CD4-positive, alpha-beta T cell (primary cell): ENCODE results near the gene TAS1R1. TPM values are rescaled to one million over a fixed set of nuclear protein-coding genes. Genes with fewer than 3 reads are reported as not detected.

Experiments
- ATAC-seq: fragments of 200-7000 bp; cut with Tn5 transposase; one replicate; pipeline ENCODE4 v1.10.0; 2022; ENCODE audit warnings: mild to moderate bottlenecking; ENCODE audit not compliant: poor library complexity
- CTCF ChIA-PET: fragments of 350-600 bp; sonication (Branson Sonifier 250); formaldehyde crosslinking; loops from one replicate; lab custom pipeline; 2021; ENCODE audit warnings: antibody characterized with exemption, inconsistent platforms; lab: Charles Lee
- POLR2A ChIA-PET: fragments of 350-600 bp; sonication (Branson Sonifier 250); formaldehyde crosslinking; loops from one replicate; lab custom pipeline; 2021; ENCODE audit warnings: antibody characterized with exemption, inconsistent platforms; lab: Charles Lee
- DNase-seq, 14 experiments: peaks; one replicate each; pipeline ENCODE4 v3.0.0-alpha.2; 2013 to 2020; ENCODE audit warnings: mixed read lengths in 2 of 14
- H3K27ac ChIP-seq, 2 donors: one replicate each; pipeline versions ENCODE4 v1.5.1 to v1.7.0; 2013; ENCODE audit warnings: low read length in 2 of 2, low read depth in 1 of 2, mild to moderate bottlenecking in 1 of 2
- H3K27me3 ChIP-seq, 2 experiments: 1 replicate in 1 of 2; 2 replicates in 1 of 2; pipeline versions ENCODE4 v1.6.1 to v1.7.0; 2013; ENCODE audit warnings: low read length in 2 of 2, control low read depth in 1 of 2, mild to moderate bottlenecking in 1 of 2, moderate library complexity in 1 of 2; ENCODE audit not compliant: insufficient read depth in 2 of 2, control insufficient read depth in 1 of 2
- H3K36me3 ChIP-seq: one replicate; pipeline ENCODE4 v1.6.1; 2013; ENCODE audit warnings: low read length, control low read depth; ENCODE audit not compliant: insufficient read depth
- H3K4me1 ChIP-seq: one replicate; pipeline ENCODE4 v1.6.1; 2013; ENCODE audit warnings: low read length, control low read depth; ENCODE audit not compliant: insufficient read depth
- H3K4me3 ChIP-seq: one replicate; pipeline ENCODE4 v1.5.1; 2013; ENCODE audit warnings: mild to moderate bottlenecking, low read length, moderate library complexity
- H3K9me3 ChIP-seq, 2 experiments: 1 replicate in 1 of 2; 2 replicates in 1 of 2; pipeline versions ENCODE4 v1.6.1 to v1.7.0; 2013; ENCODE audit warnings: low read length in 2 of 2, mild to moderate bottlenecking in 2 of 2, control low read depth in 1 of 2, moderate library complexity in 1 of 2; ENCODE audit not compliant: control insufficient read depth in 1 of 2, insufficient read depth in 1 of 2
- H3K27ac Mint-ChIP-seq: one replicate; pipeline ENCODE4 v1.8.0; 2020; ENCODE audit warnings: mixed read lengths
- H3K27me3 Mint-ChIP-seq: one replicate; pipeline ENCODE4 v1.8.0; 2021; ENCODE audit warnings: mixed read lengths
- H3K36me3 Mint-ChIP-seq: one replicate; pipeline ENCODE4 v1.8.0; 2021; ENCODE audit warnings: low read depth, mixed read lengths
- H3K4me1 Mint-ChIP-seq: one replicate; pipeline ENCODE4 v1.8.0; 2021; ENCODE audit warnings: low read depth, mixed read lengths
- H3K4me3 Mint-ChIP-seq: one replicate; pipeline ENCODE4 v1.8.0; 2020; ENCODE audit warnings: mild to moderate bottlenecking, mixed read lengths
- H3K9me3 Mint-ChIP-seq: one replicate; pipeline ENCODE4 v1.8.0; 2020; ENCODE audit warnings: mixed read lengths
- intact Hi-C, 2 experiments: fragments of 100-400 bp; cut with DNase I in 1 of 2; cut with micrococcal nuclease in 1 of 2; formaldehyde crosslinking; loops; one replicate each; pipeline versions ENCODE4 v1.15.1 to v1.9.0; 2023 to 2025; cut with DNase I, micrococcal nuclease
- total RNA-seq, 174 experiments: library from RNA in 2 of 174; stranded (reverse) in 2 of 174; gene quantifications; one replicate each; pipeline ENCODE4 v1.2.3 and lab custom pipeline; 2021 to 2026
- TF ChIP-seq, protein P1 (sequence below): fragments of 200-600 bp; IDR thresholded peaks from one replicate; pipeline ENCODE4 v1.8.0; 2022; ENCODE audit warnings: antibody characterized with exemption, mild to moderate bottlenecking

Gene TAS1R1
- total RNA-seq, 2 experiments from 2014 or later, result not detected

DNA sequence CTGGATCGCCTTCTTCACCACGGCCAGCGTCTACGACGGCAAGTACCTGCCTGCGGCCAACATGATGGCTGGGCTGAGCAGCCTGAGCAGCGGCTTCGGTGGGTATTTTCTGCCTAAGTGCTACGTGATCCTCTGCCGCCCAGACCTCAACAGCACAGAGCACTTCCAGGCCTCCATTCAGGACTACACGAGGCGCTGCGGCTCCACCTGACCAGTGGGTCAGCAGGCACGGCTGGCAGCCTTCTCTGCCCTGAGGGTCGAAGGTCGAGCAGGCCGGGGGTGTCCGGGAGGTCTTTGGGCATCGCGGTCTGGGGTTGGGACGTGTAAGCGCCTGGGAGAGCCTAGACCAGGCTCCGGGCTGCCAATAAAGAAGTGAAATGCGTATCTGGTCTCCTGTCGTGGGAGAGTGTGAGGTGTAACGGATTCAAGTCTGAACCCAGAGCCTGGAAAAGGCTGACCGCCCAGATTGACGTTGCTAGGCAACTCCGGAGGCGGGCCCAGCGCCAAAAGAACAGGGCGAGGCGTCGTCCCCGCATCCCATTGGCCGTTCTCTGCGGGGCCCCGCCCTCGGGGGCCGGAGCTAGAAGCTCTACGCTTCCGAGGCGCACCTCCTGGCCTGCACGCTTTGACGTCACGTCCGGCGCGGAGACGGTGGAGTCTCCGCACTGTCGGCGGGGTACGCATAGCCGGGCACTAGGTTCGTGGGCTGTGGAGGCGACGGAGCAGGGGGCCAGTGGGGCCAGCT lies 24.4 kb downstream of the TAS1R1 start, which contains the start of gene ZBTB48:
Gene ZBTB48 (plus strand): TSS at position 621 of the 745 bp plus-strand sequence. CDS start 616 bp downstream, outside the sequence.
- intact Hi-C loops, result loop anchor here (1.0 to 2.0 kb wide), 5 partner anchors 22 to 46 kb away; partner anchors contain the start of genes KLHL21 (in 1 of the 2), NOL9 (in 1 of the 2) and THAP3 (in 1 of the 2)
- DNase-seq (peak; percentile 91 to 99 (median 96)), ATAC-seq (peak; percentile 99)
- peak within 1 kb of the TSS; percentile 98 for H3K4me3 Mint-ChIP-seq
- H3K4me1 Mint-ChIP-seq, result peaks cover 34% of the 10 kb centered on the region
- H3K27ac Mint-ChIP-seq, result peak within 1 kb of the TSS; percentile 93
- H3K36me3 Mint-ChIP-seq, result peaks cover 14% of the 10 kb centered on the region
- Histone ChIP-seq H3K36me3 (peaks cover 7% of the 10 kb centered on the region), H3K9me3 (no peaks in the 10 kb centered on the region), H3K27ac (peak within 1 kb of the TSS; percentile 79 to 82), H3K4me3 (peak within 1 kb of the TSS; percentile 87), H3K27me3 (peaks cover 0 to 3% of the 10 kb centered on the region in 2 experiments), H3K4me1 (peaks cover 36% of the 10 kb centered on the region)
- TF ChIP-seq, protein P1, sequence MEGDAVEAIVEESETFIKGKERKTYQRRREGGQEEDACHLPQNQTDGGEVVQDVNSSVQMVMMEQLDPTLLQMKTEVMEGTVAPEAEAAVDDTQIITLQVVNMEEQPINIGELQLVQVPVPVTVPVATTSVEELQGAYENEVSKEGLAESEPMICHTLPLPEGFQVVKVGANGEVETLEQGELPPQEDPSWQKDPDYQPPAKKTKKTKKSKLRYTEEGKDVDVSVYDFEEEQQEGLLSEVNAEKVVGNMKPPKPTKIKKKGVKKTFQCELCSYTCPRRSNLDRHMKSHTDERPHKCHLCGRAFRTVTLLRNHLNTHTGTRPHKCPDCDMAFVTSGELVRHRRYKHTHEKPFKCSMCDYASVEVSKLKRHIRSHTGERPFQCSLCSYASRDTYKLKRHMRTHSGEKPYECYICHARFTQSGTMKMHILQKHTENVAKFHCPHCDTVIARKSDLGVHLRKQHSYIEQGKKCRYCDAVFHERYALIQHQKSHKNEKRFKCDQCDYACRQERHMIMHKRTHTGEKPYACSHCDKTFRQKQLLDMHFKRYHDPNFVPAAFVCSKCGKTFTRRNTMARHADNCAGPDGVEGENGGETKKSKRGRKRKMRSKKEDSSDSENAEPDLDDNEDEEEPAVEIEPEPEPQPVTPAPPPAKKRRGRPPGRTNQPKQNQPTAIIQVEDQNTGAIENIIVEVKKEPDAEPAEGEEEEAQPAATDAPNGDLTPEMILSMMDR, result no peak
- POLR2A ChIA-PET, result interaction anchor here (0.7 to 7.2 kb wide), 11 partner anchors 10 to 206 kb away, joined by 3 to 139 read pairs (median 5); partner anchors contain the start of genes CAMTA1, KLHL21, NOL9 and PHF13
- no peaks in the 10 kb centered on the region for H3K27me3 Mint-ChIP-seq
- CTCF ChIA-PET, result interaction anchor here (1.0 to 1.9 kb wide), 3 partner anchors 21 to 25 kb away, joined by 3 to 13 read pairs (median 3); partner anchors contain the start of genes NOL9 and TAS1R1
- H3K9me3 Mint-ChIP-seq, result no peaks in the 10 kb centered on the region

GRCh38 chr1:6580119-6580592 lies 25.0 kb downstream of the TAS1R1 start:
- ChIA-PET CTCF (interaction anchor here (1.0 to 1.9 kb wide), 4 partner anchors 20 to 54 kb away, joined by 3 to 13 read pairs (median 3); partner anchors contain the start of genes NOL9 and TAS1R1), POLR2A (interaction anchor here (0.7 to 7.2 kb wide), 11 partner anchors 9 to 205 kb away, joined by 3 to 139 read pairs (median 5); partner anchors contain the start of genes CAMTA1, KLHL21, NOL9 and PHF13)
- intact Hi-C loops, result loop anchor here in 1 of 2 experiments (1.0 kb wide), 1 partner anchor 21 kb away; no protein-coding TSS in a partner anchor
- DNase-seq (peak in 2 of 14 experiments; percentile 41 to 46), ATAC-seq (peak; percentile 5)
- peaks cover 39% of the 10 kb centered on the region for H3K4me1 ChIP-seq
- no peaks in the 10 kb centered on the region for H3K9me3 Mint-ChIP-seq
- H3K27ac ChIP-seq, result peak overlapping the region; percentile 79 to 82
- H3K9me3 ChIP-seq, result no peaks in the 10 kb centered on the region
- H3K4me1 Mint-ChIP-seq, result peaks cover 40% of the 10 kb centered on the region
- H3K27me3 ChIP-seq, result no peaks in the 10 kb centered on the region
- peaks cover 7% of the 10 kb centered on the region for H3K36me3 ChIP-seq
- peak overlapping the region; percentile 87 for H3K4me3 ChIP-seq
- peaks cover 16% of the 10 kb centered on the region for H3K36me3 Mint-ChIP-seq
- H3K4me3 Mint-ChIP-seq, result peak overlapping the region; percentile 98
- no peaks in the 10 kb centered on the region for H3K27me3 Mint-ChIP-seq
- TF ChIP-seq, protein P1, result no peak
- H3K27ac Mint-ChIP-seq, result peak overlapping the region; percentile 93
